H1 (cell line): ENCODE measurements around the gene F10. TPM values are rescaled to one million over a fixed set of nuclear protein-coding genes. Genes with fewer than 3 reads are reported as not detected.

ENCODE experiments used
- ATF3 ChIP-seq: IDR thresholded peaks from 2 replicates; pipeline ENCODE4 v1.6.1; 2011; ENCODE audit warnings: low read depth, mild to moderate bottlenecking, low read length; ENCODE audit not compliant: insufficient read depth
- CHD7 ChIP-seq: fragments of 300-600 bp; sonication (generic); IDR thresholded peaks from 2 replicates; pipeline ENCODE4 v1.7.1; 2012; ENCODE audit warnings: low read length, moderate library complexity, mild to moderate bottlenecking, inconsistent platforms; ENCODE audit not compliant: insufficient replicate concordance
- GABPA ChIP-seq: IDR thresholded peaks from 2 replicates; pipeline ENCODE4 v1.6.1; 2011; ENCODE audit warnings: mild to moderate bottlenecking, low read length, moderate library complexity, borderline replicate concordance; ENCODE audit not compliant: insufficient read depth
- GTF2F1 ChIP-seq: IDR thresholded peaks from 2 replicates; pipeline ENCODE4 v1.6.1; 2012; ENCODE audit warnings: low read depth, low read length, improper control_type of control experiment, borderline replicate concordance
- JUN ChIP-seq: IDR thresholded peaks from 2 replicates; pipeline ENCODE4 v1.6.1; 2011; ENCODE audit warnings: low read depth, mild to moderate bottlenecking, improper control_type of control experiment, low read length
- KDM1A ChIP-seq: fragments of 200-600, 300-600 bp; sonication (generic); IDR thresholded peaks from 2 replicates; pipeline ENCODE4 v1.7.1; 2016; ENCODE audit warnings: mild to moderate bottlenecking, low read length, borderline replicate concordance
- SAP30 ChIP-seq: fragments of 300-600 bp; sonication (generic); IDR thresholded peaks from 2 replicates; pipeline ENCODE4 v1.7.1; 2012; ENCODE audit warnings: low read length, moderate library complexity, mild to moderate bottlenecking, inconsistent platforms; ENCODE audit not compliant: insufficient read depth, insufficient replicate concordance
- ZNF274 ChIP-seq: IDR thresholded peaks from 2 replicates; pipeline ENCODE4 v1.7.0; 2012; ENCODE audit warnings: low read length, borderline replicate concordance; ENCODE audit errors: extremely low read depth
- polyA plus RNA-seq, 7 experiments: library from polyadenylated mRNA; depleted of rRNA in 3 of 7; stranded (reverse) in 5 of 7; unstranded in 2 of 7; fragments of >200 nt in 5 of 7; fragments of 200-250 nt in 2 of 7; gene quantifications; 1 replicate in 5 of 7; 2 replicates in 1 of 7; 4 replicates in 1 of 7; pipeline versions ENCODE4 v1.2.1 to v1.2.3, GENCODE V29; 2011 to 2013; ENCODE audit warnings: missing spikeins in 2 of 7, mixed read lengths in 2 of 7
- total RNA-seq: library from RNA; stranded (reverse); fragmentation: NEBNext Ultra II Directional; extraction: Animal tissue kit (Norgen Biotek cat#: 25700); gene quantifications from 2 replicates; pipeline ENCODE4 v1.2.1, GENCODE V29; 2021

F10 gene
- total and polyA plus RNA-seq, 2 of the 8 experiments (the other 6 are each of a cell fraction or from before 2014, with no cell fraction given) = 2.0 to 4.2 TPM

- TF ChIP-seq CHD7 (no peak), ATF3 (no peak), ZNF274 (no peak), JUN (no peak), KDM1A (no peak), SAP30 (no peak), GTF2F1 (no peak), GABPA (no peak)
Measured at GRCh38 chr13:113166266-113166665, 43.7 kb downstream of the F10 start (continued).
